HG03066 (cell line): Measurements from ENCODE around the gene RMND5A.

ENCODE experiments used
- ATAC-seq: cut with Tn5 transposase; IDR thresholded peaks from one replicate; pipeline ENCODE4 v1.9.1; 2021; ENCODE audit warnings: low read depth; ENCODE audit not compliant: unreplicated experiment

Gene RMND5A

GRCh38 chr2:86822668-86823345 is 102.7 kb downstream of the RMND5A start:
- ATAC-seq, result no peak

- no peak for ATAC-seq
Observed at GRCh38 chr2:86825036-86825692, 105.1 kb downstream of the RMND5A start.

GRCh38 chr2:86825693-86826381 is 105.7 kb downstream of the RMND5A start:
- no peak for ATAC-seq

GRCh38 chr2:86826951-86827350 is 106.9 kb downstream of the RMND5A start:
- ATAC-seq, result no peak
